Common myeloid progenitor, CD34-positive (primary cell): ENCODE measurements around the gene SF3B1.
A peak's percentile ranks its signal among the peaks of the same experiment; 100 is the strongest.
"Not testable (repeated sequence)": the region's sequence is repeated elsewhere in the genome, so short reads cannot be mapped to it uniquely, and the experiment has no call there.

Experiments
- CTCF ChIA-PET: fragments of 350-600 bp; sonication (Branson Sonifier 250); formaldehyde crosslinking; loops from one replicate; lab custom pipeline; 2021; ENCODE audit warnings: antibody characterized with exemption; lab: Charles Lee
- POLR2A ChIA-PET: fragments of 350-600 bp; sonication (Branson Sonifier 250); formaldehyde crosslinking; loops from one replicate; lab custom pipeline; 2021; ENCODE audit warnings: antibody characterized with exemption; lab: Charles Lee
- DNase-seq, 3 donors: peaks; one replicate each; pipeline versions ENCODE4 v3.0.0 to v3.0.0-alpha.2; 2013
- H3K27ac ChIP-seq, 2 experiments: 1 replicate in 1 of 2; 2 replicates in 1 of 2; pipeline ENCODE4 v1.7.0; 2013; ENCODE audit warnings: inconsistent platforms in 2 of 2, low read length in 2 of 2, mild to moderate bottlenecking in 2 of 2, low read depth in 1 of 2, moderate library complexity in 1 of 2; ENCODE audit not compliant: severe bottlenecking in 2 of 2, insufficient read depth in 1 of 2, poor library complexity in 1 of 2
- H3K27me3 ChIP-seq, 5 experiments: replicated peaks in 2 of 5; 1 replicate in 3 of 5; 2 replicates in 2 of 5; pipeline versions ENCODE4 v1.6.1 to v1.7.0; 2013; ENCODE audit warnings: low read length in 4 of 5, mild to moderate bottlenecking in 2 of 5, moderate library complexity in 2 of 5, inconsistent platforms in 1 of 5; ENCODE audit not compliant: insufficient read depth in 5 of 5, control insufficient read depth in 4 of 5
- H3K36me3 ChIP-seq, 4 experiments: 1 replicate in 2 of 4; 2 replicates in 2 of 4; pipeline versions ENCODE4 v1.6.1 to v1.7.0; 2013; ENCODE audit warnings: low read length in 3 of 4, control low read depth in 1 of 4, mild to moderate bottlenecking in 1 of 4; ENCODE audit not compliant: control insufficient read depth in 4 of 4, insufficient read depth in 4 of 4
- H3K4me1 ChIP-seq, 4 experiments: 1 replicate in 3 of 4; 2 replicates in 1 of 4; pipeline versions ENCODE4 v1.6.1 to v1.7.1; 2013; ENCODE audit warnings: low read length in 3 of 4, mild to moderate bottlenecking in 3 of 4, control low read depth in 1 of 4, inconsistent platforms in 1 of 4, moderate library complexity in 1 of 4; ENCODE audit not compliant: control insufficient read depth in 4 of 4, insufficient read depth in 4 of 4; ENCODE audit errors: control extremely low read depth in 1 of 4
- H3K4me3 ChIP-seq, 7 experiments: 1 replicate in 4 of 7; 2 replicates in 3 of 7; pipeline versions ENCODE4 v1.5.1 to v1.7.0; 2013; ENCODE audit warnings: mild to moderate bottlenecking in 7 of 7, low read length in 6 of 7, moderate library complexity in 6 of 7, inconsistent platforms in 2 of 7, low read depth in 2 of 7, control low read depth in 1 of 7; ENCODE audit not compliant: insufficient read depth in 4 of 7, control insufficient read depth in 1 of 7; ENCODE audit errors: extremely low read depth in 1 of 7
- H3K9me3 ChIP-seq, 5 experiments: 1 replicate in 4 of 5; 2 replicates in 1 of 5; pipeline versions ENCODE4 v1.6.1 to v1.7.1; 2013; ENCODE audit warnings: low read length in 4 of 5, mild to moderate bottlenecking in 2 of 5, inconsistent platforms in 1 of 5, low read depth in 1 of 5, moderate library complexity in 1 of 5; ENCODE audit not compliant: control insufficient read depth in 4 of 5, insufficient read depth in 2 of 5; ENCODE audit errors: control extremely low read depth in 1 of 5
- WGBS: methylation state at CpG from one replicate; pipeline ENCODE4 v1.1.5; 2013; ENCODE audit not compliant: insufficient coverage; 5-methylcytosine and 5-hydroxymethylcytosine counted together

Gene SF3B1

GRCh38 chr2:197452754-197453122, 17.9 kb upstream of the SF3B1 start:
- no peaks in the 10 kb centered on the region for H3K9me3 ChIP-seq
- H3K27ac ChIP-seq, result peak overlapping the region; percentile 81 to 99
- peaks cover 10 to 21% (median 15%) of the 10 kb centered on the region in 4 experiments for H3K4me1 ChIP-seq
- H3K4me3 ChIP-seq, result peak overlapping the region; percentile 85 to 100 (median 96)
- ChIA-PET POLR2A (interaction anchor here (0.6 to 4.2 kb wide), 2 partner anchors 10 to 17 kb away, joined by 3 to 48 read pairs; partner anchors contain the start of gene SF3B1), CTCF (interaction anchor here (0.8 to 2.3 kb wide), 4 partner anchors 12 to 88 kb away, joined by 3 to 6 read pairs (median 4); no protein-coding TSS in a partner anchor)
- no peaks in the 10 kb centered on the region for H3K27me3 ChIP-seq
- H3K36me3 ChIP-seq, result no peaks in the 10 kb centered on the region
- DNase-seq, result no peak
- 4% methylated on average over 11 of the region's 11 CpGs for WGBS

- CTCF ChIA-PET, result interaction anchor here (0.9 to 2.3 kb wide), 4 partner anchors 10 to 16 kb away, joined by 4 to 6 read pairs (median 5); partner anchors contain the start of gene SF3B1
- H3K9me3 ChIP-seq, H3K27ac ChIP-seq, H3K27me3 ChIP-seq, H3K36me3 ChIP-seq, H3K4me3 ChIP-seq: not testable (repeated sequence)
- WGBS, result 88% methylated on average over 6 of the region's 6 CpGs
- peak in 1 of 3 donors; percentile 35 for DNase-seq
- POLR2A ChIA-PET, result interaction anchor here (0.6 to 4.2 kb wide), 2 partner anchors 15 to 29 kb away, joined by 3 to 48 read pairs; partner anchors contain the start of gene SF3B1
- peaks cover 10 to 21% (median 15%) of the 10 kb centered on the region in 4 experiments for H3K4me1 ChIP-seq
Observed at GRCh38 chr2:197450935-197451358, 16.1 kb upstream of the SF3B1 start.

DNA sequence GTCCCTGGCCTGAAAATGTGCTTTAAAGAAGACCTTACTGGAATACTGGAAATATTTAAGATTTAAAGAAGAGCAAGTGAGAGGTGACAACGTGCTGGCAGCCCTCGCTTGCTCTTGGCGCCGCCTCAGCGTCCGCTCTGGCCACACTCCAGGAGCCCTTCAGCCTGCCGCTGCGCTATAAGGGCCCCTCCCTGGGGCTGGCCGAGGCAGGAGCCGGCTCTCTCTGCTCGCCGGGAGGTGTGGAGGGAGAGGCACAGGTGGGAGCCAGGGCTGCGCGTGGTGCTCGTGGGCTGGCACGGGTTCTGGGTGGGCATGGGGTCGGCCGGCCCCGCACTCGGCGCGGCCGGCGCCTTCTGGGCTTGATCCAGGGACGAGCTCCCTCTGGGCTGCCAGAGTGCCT, 15.6 kb upstream of the SF3B1 start:
- no peak for DNase-seq
- ChIA-PET POLR2A (interaction anchor here (4.2 kb wide), 1 partner anchor 15 kb away, joined by 48 read pairs; the partner anchor contains the start of gene SF3B1), CTCF (interaction anchor here (0.9 to 2.3 kb wide), 4 partner anchors 9 to 16 kb away, joined by 4 to 6 read pairs (median 5); partner anchors contain the start of gene SF3B1)
- no peak overlapping the region for H3K27ac ChIP-seq
- no peak overlapping the region for H3K4me3 ChIP-seq
- H3K36me3 ChIP-seq, result no peaks in the 10 kb centered on the region
- WGBS, result 95% methylated on average over 18 of the region's 25 CpGs
- H3K4me1 ChIP-seq, result peaks cover 10 to 21% (median 16%) of the 10 kb centered on the region in 4 experiments
- no peaks in the 10 kb centered on the region for H3K27me3 ChIP-seq
- H3K9me3 ChIP-seq, result no peaks in the 10 kb centered on the region

DNA sequence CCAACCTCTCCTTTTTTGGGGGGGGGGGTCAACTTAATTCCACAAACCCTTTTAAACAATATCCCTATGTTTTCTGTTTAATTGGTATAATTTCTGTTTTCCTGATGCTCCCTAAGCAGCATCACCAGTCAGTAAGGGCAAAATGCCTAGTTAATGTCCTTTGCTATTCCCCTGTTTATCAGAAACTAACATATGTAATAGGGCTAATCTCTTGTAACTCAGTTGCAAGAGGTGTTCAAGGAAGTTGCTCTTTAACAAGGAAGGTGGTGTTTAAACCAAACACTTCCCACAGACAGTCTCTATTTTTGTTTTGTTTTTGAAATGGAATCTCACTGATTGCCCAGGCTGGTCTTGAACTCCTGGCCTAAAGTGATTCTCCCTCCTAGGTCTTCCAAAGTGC, 12.0 kb upstream of the SF3B1 start:
- Histone ChIP-seq H3K27ac (no peak overlapping the region), H3K4me1 (peaks cover 6 to 20% (median 17%) of the 10 kb centered on the region in 4 experiments), H3K9me3 (no peaks in the 10 kb centered on the region), H3K4me3 (no peak overlapping the region), H3K27me3 (no peaks in the 10 kb centered on the region), H3K36me3 (no peaks in the 10 kb centered on the region)
- ChIA-PET POLR2A (no interaction called here), CTCF (no interaction called here)
- DNase-seq, result no peak

DNA sequence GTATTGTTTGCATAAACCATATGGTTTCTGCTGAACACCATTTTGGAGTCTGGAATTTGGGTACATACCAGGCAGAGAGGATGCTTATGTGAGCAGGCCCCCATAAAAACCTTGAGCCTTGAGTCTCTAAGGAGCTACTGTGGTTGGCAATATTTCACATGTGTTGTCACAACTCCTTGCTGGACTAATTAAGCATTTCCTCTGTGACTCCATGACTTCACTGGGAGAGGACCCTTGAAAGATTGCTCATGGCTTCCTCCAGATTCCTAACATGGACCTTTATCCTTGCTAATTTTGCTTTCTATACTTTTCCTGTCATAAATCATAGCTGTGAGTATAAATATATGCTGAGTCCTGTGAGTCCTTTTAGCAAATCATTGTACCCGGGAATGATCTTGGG, 10.9 kb upstream of the SF3B1 start:
- no CpG with 5 or more reads among the region's 1 CpG for WGBS
- H3K27ac ChIP-seq, result no peak overlapping the region
- POLR2A ChIA-PET, result no interaction called here
- no peaks in the 10 kb centered on the region for H3K27me3 ChIP-seq
- no peaks in the 10 kb centered on the region for H3K36me3 ChIP-seq
- H3K4me3 ChIP-seq, result no peak overlapping the region
- no peaks in the 10 kb centered on the region for H3K9me3 ChIP-seq
- DNase-seq, result no peak
- peaks cover 6 to 20% (median 17%) of the 10 kb centered on the region in 4 experiments for H3K4me1 ChIP-seq
- CTCF ChIA-PET, result no interaction called here

- WGBS, result 88% methylated on average over 1 of the region's 5 CpGs
- no peaks in the 10 kb centered on the region for H3K27me3 ChIP-seq
- H3K36me3 ChIP-seq, result no peaks in the 10 kb centered on the region
- H3K27ac ChIP-seq, result no peak overlapping the region
- H3K4me1 ChIP-seq, result peaks cover 6 to 20% (median 17%) of the 10 kb centered on the region in 4 experiments
- no peaks in the 10 kb centered on the region for H3K9me3 ChIP-seq
- H3K4me3 ChIP-seq, result no peak overlapping the region
- DNase-seq, result peak in 1 of 3 donors; percentile 51
- ChIA-PET CTCF (interaction anchor here (1.3 kb wide), 1 partner anchor 17 kb away, joined by 4 read pairs; no protein-coding TSS in a partner anchor), POLR2A (interaction anchor here (0.6 to 1.0 kb wide), 2 partner anchors 8 to 10 kb away, joined by 3 read pairs; partner anchors contain the start of gene SF3B1)
Observed at GRCh38 chr2:197442857-197443256, 8.0 kb upstream of the SF3B1 start.

GRCh38 chr2:197437380-197437779, 2.6 kb upstream of the SF3B1 start:
- Histone ChIP-seq H3K27me3 (no peaks in the 10 kb centered on the region), H3K9me3 (no peaks in the 10 kb centered on the region), H3K36me3 (no peaks in the 10 kb centered on the region), H3K27ac (no peak overlapping the region), H3K4me3 (no peak overlapping the region), H3K4me1 (peaks cover 16 to 29% (median 22%) of the 10 kb centered on the region in 4 experiments)
- DNase-seq, result no peak
- POLR2A ChIA-PET, result interaction anchor here (0.6 to 3.9 kb wide), 2 partner anchors 15 to 1583 kb away, joined by 3 to 48 read pairs; partner anchors contain the start of gene COQ10B
- WGBS, result 100% methylated on average over 2 of the region's 2 CpGs
- CTCF ChIA-PET, result interaction anchor here (1.4 kb wide), 1 partner anchor 13 kb away, joined by 6 read pairs; no protein-coding TSS in a partner anchor
